Measurements from ENCODE around the gene KIF17. TPM values are rescaled to one million over a fixed set of nuclear protein-coding genes. Genes with fewer than 3 reads are reported as not detected.

KIF17 gene
- total RNA-seq, 1 experiment from 2014 or later: 5.1 TPM

DNA sequence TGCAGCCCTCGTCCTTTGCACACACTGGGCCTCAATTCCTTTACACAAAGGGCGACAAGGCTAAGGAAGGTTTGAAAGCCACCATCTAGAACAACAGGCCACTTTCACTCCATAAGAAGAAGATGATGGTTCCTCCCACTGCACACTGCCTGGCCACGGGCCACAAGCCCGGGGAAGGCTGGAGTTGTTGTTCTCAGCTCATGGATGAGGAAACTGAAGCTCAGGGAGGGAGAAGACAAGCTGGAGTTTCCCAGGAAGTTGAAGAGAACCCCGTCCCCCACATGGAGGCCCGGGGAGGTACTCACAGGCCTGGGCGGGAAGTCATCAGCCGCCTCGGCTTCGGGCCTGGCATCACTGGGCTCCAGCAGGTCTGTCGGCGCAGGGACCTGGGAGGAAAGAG is 32.1 kb downstream of the KIF17 start:
- Histone ChIP-seq H2BK12ac (ENCODE audit: insufficient read length, low read depth, low read length) (no peak overlapping the region), H3K9me3 (ENCODE audit: control insufficient read depth, low read depth, low read length) (no peaks in the 10 kb centered on the region), H3K4me2 (ENCODE audit: insufficient read depth, insufficient read length, low read length) (no peak overlapping the region), H3K4me1 (ENCODE audit: insufficient read depth, low read length) (no peaks in the 10 kb centered on the region), H2BK120ac (ENCODE audit: low read depth, low read length, poor library complexity, severe bottlenecking) (no peak overlapping the region), H3K23me2 (ENCODE audit: insufficient read length, low read depth, low read length, poor library complexity, severe bottlenecking) (no peaks in the 10 kb centered on the region), H3K79me1 (ENCODE audit: insufficient read depth, low read depth, low read length, poor library complexity, severe bottlenecking) (no peaks in the 10 kb centered on the region), H3T11ph (ENCODE audit: low read length) (no peak overlapping the region), H3K23ac (ENCODE audit: insufficient read length, low read depth, low read length) (no peak overlapping the region), H3K14ac (ENCODE audit: insufficient read depth, low read length) (no peak overlapping the region), H2BK20ac (ENCODE audit: low read depth, low read length, poor library complexity, severe bottlenecking) (no peak overlapping the region), H4K91ac (ENCODE audit: insufficient read length, low read depth, low read length) (no peak overlapping the region), H3K27me3 (ENCODE audit: insufficient read depth, low read length) (no peaks in the 10 kb centered on the region), H4K8ac (replicated peaks; ENCODE audit: insufficient read length, low read depth, low read length) (no peak overlapping the region), H4K20me1 (ENCODE audit: control insufficient read depth, insufficient read depth, insufficient read length) (no peaks in the 10 kb centered on the region), H4K5ac (ENCODE audit: insufficient read length, low read depth, low read length) (no peak overlapping the region), H3K18ac (ENCODE audit: insufficient read length, low read depth, low read length) (no peak overlapping the region), H2BK15ac (ENCODE audit: low read depth, low read length) (no peak overlapping the region), H2AFZ (ENCODE audit: low read length) (no peak overlapping the region), H3K4ac (ENCODE audit: low read depth, low read length) (no peak overlapping the region), H2AK5ac (ENCODE audit: insufficient read length, low read length) (no peak overlapping the region), H2BK5ac (ENCODE audit: insufficient read length, low read length) (no peak overlapping the region), H3K79me2 (ENCODE audit: insufficient read depth, low read length) (no peaks in the 10 kb centered on the region), H3K9ac (ENCODE audit: extremely low read depth, insufficient read length, low read length) (no peak overlapping the region), H3K56ac (ENCODE audit: insufficient read length, low read depth, low read length) (no peak overlapping the region), H3K27ac (ENCODE audit: insufficient read length, low read depth, low read length) (no peak overlapping the region)
- Mint-ChIP-seq H3K9me3 (no peaks in the 10 kb centered on the region), H3K27me3 (ENCODE audit: low read depth) (no peaks in the 10 kb centered on the region; the same call in 1 of the 2 replicates), H3K4me3 (no peak overlapping the region), H3K4me1 (peaks cover 3% of the 10 kb centered on the region in 2 experiments; a peak in 2 of 4 replicates), H3K27ac (no peak overlapping the region), H3K36me3 (ENCODE audit: insufficient read depth in 1 of 3, low read depth in 3 of 3) (peaks cover 0 to 15% (median 4%) of the 10 kb centered on the region in 3 experiments; a peak in 4 of 7 replicates)
- no CpG with 5 or more reads among the region's 12 CpGs for WGBS (ENCODE audit: extremely low coverage, insufficient read length, low lambda C conversion rate)
- TF ChIP-seq, protein P1, sequence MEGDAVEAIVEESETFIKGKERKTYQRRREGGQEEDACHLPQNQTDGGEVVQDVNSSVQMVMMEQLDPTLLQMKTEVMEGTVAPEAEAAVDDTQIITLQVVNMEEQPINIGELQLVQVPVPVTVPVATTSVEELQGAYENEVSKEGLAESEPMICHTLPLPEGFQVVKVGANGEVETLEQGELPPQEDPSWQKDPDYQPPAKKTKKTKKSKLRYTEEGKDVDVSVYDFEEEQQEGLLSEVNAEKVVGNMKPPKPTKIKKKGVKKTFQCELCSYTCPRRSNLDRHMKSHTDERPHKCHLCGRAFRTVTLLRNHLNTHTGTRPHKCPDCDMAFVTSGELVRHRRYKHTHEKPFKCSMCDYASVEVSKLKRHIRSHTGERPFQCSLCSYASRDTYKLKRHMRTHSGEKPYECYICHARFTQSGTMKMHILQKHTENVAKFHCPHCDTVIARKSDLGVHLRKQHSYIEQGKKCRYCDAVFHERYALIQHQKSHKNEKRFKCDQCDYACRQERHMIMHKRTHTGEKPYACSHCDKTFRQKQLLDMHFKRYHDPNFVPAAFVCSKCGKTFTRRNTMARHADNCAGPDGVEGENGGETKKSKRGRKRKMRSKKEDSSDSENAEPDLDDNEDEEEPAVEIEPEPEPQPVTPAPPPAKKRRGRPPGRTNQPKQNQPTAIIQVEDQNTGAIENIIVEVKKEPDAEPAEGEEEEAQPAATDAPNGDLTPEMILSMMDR (conservative IDR thresholded peaks at IDR 0.05): no peak
- no peak for DNase-seq

All from H9 (cell line).